Stimulated activated CD8-positive, alpha-beta memory T cell treated with anti-CD3 and anti-CD28 coated beads, Interleukin-15, amount 100 ng/mL, for 1 hour (primary cell): ENCODE measurements around the gene TMEM151B.
A peak's percentile ranks its signal among the peaks of the same experiment; 100 is the strongest.
"Not testable (repeated sequence)": the region's sequence is repeated elsewhere in the genome, so short reads cannot be mapped to it uniquely, and the experiment has no call there.

Experiments used
- DNase-seq: peaks from one replicate; pipeline ENCODE4 v3.0.0-alpha.2; 2020; ENCODE audit warnings: low read depth

Gene TMEM151B

DNA sequence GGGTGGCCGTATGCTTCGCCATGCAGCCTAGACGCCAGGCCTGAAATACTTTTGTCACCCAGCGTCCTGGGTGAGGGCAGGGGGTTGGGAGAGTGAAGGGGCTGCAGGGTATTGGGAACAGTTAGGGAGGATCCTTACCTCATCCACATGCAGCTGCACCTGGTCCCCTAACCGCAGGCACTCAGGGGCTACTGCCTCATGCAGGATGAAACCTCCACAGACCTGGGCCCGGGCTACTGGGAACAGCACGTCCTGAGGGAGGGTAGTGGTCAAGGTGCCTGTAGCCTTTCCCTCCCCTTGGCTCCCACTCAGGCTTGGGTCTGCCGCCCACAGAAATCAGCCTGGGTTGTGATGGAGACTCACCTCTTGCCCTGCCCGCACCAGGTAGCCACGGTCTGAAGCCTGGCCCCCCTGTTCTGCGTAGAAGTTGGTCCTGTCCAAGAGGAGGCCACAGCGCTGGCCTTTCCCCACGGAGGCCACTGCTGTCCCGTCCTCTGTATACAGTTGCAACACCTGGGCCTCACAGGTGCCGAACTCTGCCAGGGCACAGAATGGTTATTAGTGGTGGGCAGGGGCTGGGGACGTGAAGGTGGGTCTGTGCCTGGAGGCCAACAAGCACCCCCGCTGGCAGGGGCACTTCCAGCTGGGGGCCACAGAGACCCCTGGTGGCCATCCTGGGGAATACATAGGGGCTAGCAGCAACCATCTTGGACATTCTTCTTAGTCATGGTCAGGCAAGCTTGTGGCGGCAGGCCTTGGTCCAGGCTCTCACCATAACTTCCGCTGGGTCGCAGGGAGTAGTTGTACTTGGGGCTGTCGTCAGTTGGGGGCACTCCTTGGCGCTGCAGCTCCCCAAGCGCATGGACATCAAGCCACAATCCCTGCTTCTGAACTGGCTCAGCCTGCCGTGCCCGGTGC lies 34.3 kb downstream of the TMEM151B start:
- DNase-seq = peak; percentile 17

DNA sequence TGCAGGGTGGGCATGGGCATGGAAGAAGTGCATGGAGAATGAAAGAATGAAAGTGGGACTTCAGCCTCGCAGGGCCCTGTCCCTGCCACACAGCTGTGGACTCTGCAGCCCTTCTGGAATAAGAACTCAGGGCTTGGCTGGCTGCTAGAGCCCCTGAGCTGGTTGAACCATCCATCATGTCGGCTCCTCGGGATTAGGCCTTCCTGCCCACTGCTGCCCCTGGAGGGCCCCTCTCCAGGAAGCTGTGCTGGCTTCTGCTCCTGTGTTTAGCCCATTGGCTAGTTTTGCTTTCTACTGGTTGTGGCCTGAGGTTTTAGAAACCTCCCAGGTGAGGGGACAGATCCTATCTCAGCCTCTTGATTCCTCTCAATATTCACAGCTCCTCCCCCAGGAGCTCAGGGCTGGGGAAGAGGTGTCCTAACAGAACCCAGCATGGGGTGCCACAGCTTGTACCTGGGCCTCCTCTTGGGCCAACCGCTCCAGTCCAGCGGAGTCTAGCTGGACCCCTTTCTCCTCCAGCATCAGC lies 35.0 kb downstream of the TMEM151B start:
- DNase-seq = no peak

DNA sequence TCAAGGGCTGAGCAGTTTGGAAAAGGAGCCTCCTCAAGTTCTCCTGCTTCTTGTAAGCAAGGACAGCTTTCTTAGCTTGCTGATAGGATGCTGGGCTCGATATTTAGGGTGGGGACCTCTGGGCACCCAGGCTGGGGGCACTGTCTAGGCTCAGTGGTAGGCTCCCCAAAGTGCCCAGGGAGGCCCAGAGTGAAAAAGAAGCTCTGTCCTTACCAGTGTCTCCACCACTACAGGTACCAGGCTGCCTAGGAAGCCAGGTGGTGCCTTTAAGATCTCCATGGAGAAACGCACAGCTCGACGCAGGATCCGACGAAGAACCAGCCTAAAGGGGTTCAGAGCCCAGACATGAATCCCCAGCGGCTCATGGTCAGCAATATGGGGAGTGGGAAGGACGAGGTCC lies 36.5 kb downstream of the TMEM151B start:
- no peak for DNase-seq

- DNase-seq = no peak
Measured at GRCh38 chr6:44307217-44307616, 37.0 kb downstream of the TMEM151B start.

GRCh38 chr6:44309092-44309491 lies 38.8 kb downstream of the TMEM151B start:
- DNase-seq = no peak

DNA sequence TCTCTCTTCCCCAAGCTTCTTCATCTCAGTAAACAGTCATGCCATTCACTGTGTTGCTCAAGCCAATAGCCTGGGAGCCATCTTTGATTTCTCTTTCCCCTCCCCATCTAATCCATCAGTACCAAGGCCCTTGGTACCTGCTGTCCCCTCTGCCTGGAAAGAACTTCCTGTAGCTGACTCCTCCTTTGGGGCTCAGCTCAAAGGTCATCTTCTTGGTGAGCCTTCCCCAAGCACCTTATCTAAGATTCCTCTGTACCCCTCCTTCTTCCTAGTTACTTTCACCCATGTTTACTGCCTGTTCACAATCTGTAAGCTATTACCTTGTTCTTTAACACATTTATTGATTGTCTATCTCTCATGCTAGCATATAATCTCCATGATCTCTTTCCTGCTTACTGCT lies 39.4 kb downstream of the TMEM151B start:
- no peak for DNase-seq

- no peak for DNase-seq
Measured at GRCh38 chr6:44310241-44310640, 40.0 kb downstream of the TMEM151B start.

DNA sequence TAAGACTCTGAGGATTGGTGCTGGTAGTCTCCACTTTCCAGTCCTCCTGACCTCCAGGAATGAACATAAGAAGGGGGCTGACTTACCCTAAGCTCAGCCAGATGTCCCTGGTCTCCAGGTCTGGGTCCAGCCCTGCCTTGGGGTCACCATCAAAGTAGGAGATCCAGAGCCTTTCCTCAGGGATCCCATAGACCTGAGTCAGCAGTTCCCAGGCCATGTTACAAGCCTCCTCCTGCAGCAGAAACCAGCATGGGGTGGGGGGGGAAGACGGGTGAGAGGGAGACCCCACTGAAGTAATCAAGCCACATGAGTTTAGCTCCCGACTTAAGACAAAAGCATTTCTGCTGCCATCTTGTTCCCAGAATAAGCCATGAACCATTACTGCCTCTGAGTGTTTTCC lies 41.1 kb downstream of the TMEM151B start:
- no peak for DNase-seq

DNA sequence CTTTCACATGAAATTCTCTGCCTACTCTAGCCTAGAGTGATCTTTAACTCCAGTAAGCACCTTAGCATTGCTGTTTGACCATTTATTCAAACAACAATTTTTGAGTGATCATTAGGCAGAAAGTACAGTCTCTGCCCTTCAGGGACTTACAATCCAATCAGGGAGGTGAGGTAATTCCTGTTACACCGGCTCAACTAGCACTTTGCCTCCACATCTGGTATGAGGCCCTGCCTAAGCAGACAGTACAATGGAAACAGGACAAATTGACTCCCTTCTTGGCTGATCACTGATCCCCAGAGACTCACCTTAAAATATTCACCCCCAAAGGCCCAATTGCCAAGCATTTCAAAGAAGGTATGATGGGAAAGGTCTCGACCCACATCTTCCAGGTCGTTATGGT lies 41.5 kb downstream of the TMEM151B start:
- no peak for DNase-seq

DNA sequence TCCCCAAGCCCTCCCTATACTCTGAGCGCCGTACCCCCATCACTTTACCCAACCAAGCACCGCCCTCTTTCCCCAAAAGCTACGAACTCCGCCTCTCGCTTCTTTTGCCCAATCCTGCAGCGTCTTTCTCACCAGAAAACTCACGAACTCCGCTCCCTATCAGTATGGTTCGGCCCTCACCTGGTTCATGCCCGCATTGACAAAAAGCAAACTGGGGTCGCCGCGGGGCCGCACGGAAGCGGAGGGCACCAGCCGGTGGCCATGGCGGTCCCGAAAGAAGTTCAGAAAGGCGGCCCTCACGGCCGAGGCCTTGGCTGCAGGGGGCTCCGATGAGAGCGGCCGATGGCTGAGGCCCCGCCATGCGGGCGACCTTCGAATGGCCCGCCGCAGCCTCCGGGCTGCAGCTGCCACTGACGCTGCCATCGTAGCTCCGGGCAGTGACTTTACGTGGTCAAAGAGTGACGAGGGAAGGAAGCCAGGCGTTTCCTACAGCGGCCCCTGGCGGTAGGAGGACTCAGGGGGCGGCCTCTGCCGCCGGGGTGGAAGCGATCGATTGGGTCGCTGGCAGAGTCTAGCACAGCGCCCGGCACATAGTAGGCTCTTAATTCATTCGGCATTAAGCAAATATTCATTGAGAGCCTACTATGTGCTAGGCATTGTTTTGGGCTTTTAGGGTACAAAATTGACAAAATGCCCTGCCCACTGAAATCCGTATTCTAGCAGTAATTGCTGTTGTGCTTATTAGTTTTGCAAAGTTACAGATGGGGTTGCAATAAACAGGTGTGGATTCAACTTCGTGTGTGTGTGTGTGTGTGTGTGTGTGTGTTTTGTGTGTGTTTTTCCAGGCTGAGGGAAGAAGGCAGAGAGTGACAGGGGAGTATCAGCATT lies 42.9 kb downstream of the TMEM151B start, which contains the start of gene AARS2:
Gene AARS2 (minus strand): TSS at position 447 of the 888 bp plus-strand sequence. CDS start 24 bp downstream, at position 423.
- DNase-seq = peak; percentile 94

DNA sequence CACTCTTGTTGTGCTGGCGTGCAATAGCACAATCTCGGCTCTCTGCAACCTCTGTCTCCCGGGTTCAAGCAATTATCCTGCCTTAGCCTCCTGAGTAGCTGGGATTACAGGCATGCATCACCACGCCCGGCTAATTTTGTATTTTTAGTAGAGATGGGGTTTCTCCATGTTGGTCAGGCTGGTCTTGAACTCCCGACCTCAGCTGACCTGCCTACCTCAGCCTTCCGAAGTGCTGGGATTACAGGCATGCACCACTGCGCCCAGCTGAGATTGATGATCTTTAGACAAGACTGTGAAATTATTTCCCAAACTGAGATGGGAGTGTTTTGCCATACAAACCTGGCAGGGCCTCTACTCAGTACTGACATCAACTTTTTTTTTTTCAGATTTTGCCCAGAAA lies 44.4 kb downstream of the TMEM151B start:
- not testable (repeated sequence) for DNase-seq

DNA sequence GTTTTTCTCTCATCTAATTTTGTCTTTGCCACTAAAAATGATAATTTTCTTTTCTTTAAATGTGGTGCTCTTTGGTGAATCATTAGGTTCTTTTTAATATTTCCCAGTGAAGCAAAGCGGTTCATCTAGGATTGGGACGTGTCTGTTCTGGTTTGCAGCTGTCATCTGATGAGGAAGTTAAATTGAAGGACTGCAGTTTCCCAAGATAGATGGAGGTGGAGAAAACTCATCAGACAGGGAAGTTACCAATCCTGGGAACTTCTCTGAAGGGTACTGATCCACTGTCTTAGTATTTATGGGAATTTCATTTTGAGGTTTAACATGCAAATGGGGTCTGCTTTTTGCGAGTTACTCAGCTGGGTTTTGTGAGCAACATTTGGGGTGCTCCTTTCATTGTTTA lies 45.3 kb downstream of the TMEM151B start:
- DNase-seq = no peak

- no peak for DNase-seq
Measured at GRCh38 chr6:44315951-44316350, 45.7 kb downstream of the TMEM151B start.

GRCh38 chr6:44316481-44316880 lies 46.2 kb downstream of the TMEM151B start:
- no peak for DNase-seq

DNA sequence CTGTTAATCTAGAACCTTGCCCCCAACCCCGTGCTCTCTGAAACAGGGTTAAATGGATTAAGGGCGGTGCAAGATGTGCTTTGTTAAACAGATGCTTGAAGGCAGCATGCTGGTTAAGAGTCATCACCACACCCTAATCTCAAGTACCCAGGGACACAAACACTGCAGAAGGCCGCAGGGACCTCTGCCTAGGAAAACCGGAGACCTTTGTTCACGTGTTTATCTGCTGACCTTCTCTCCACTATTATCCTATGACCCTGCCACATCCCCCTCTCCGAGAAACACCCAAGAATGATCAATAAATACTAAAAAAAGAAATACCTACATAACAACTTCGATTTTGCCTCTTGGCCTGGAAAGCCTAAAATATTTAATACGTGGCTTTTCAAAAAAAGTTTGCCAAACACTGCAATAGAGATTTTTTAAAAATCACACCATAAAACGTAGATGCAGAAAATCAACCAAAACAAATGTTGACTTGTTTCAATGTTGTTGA lies 46.9 kb downstream of the TMEM151B start:
- not testable (repeated sequence) for DNase-seq

DNA sequence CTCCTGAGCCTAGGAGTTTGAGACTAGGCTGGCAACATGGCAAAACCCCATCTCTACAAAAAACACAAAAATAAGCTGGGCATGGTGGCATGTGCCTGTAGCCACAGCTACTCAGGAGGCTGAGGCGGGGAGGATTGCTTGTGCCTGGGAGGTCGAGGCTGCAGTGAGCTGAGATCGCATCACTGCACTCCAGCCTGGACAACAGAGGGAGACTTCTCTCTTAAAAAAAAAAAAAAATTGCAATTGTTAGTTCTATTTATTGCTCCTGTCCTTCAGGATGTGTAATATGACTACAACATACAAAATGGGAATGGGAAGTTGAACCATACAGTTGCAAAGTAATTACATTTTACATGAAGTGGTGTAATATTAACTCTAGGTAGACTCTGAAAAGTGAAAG lies 51.0 kb downstream of the TMEM151B start:
- DNase-seq = no peak

DNA sequence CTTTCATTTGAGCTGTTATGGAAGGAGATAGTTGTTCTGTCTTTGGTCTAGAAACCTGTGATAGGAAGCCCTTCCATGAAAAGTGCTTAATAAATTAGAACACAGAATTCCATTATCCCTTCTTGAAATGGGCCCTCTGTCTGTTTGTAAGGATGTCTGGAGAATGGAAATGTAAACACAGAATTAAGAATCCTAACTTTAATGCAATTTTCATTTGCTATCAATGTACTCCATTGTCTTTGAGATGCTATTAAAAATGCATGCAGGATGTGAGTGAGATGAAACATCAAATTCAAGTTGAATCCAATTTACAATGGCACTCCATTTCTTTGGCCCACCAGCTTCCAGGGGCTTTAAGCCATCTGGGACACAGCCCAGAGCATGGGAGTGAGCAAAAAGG lies 56.8 kb downstream of the TMEM151B start:
- no peak for DNase-seq

DNA sequence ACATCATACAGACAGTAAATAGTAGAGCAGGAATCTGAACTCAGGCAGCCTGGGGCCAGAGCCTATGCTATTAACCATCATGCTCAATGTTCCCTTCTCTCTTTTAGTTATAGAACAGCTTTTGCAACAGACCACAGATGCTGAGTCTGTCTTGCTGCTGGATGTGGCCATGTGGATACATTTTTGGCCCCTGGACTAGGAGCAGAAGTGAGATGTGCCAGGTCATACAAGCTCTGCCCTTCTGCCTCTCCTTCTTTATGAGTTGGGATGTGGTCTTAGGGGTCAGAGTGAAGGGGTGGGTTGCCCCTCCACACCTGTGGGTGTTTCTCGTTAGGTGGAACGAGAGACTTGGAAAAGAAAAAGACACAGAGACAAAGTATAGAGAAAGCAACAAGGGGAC lies 57.5 kb downstream of the TMEM151B start:
- DNase-seq = no peak

GRCh38 chr6:44328203-44328602 lies 58.0 kb downstream of the TMEM151B start:
- not testable (repeated sequence) for DNase-seq

DNA sequence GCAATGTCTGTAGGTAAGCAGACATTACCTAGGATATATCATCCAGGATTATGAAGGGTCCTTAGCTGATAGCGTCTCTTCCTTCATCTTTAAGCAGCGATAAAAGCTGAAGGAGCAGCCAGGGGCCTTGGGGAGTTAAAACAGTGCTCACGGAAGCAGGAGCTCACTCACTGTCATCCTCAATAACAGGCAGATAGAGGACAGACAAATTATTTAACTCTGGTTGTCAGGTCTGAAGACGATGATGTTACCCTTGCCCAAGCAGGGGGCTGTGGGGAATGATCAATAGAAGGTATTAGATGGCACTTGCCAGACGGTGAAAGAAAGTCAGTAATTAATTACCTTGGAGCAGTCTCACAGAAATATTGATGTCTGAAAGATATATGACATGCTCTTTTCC lies 59.6 kb downstream of the TMEM151B start:
- no peak for DNase-seq

DNA sequence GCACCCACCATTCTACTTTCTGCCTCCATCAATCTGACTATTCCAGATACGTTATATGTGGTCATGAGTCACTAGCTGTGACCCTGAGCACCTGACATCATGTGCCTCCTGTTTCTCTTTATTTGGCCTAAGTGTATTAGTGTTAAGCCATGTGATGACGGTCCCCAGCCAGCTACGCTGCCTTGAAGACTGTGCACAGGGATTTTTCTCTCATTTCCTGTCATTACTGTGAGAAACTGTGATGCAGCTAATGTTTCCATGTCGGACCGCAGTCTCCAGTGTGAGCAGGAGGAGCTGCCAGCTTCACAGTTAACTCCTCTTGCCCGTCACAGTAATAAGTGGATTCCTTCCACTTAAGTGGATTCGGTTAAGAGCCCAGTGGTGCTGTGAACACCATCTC lies 62.3 kb downstream of the TMEM151B start:
- no peak for DNase-seq

- DNase-seq = no peak
Measured at GRCh38 chr6:44333273-44333919, 63.1 kb downstream of the TMEM151B start.
